Measurements from ENCODE around the gene GRK4.

DNA sequence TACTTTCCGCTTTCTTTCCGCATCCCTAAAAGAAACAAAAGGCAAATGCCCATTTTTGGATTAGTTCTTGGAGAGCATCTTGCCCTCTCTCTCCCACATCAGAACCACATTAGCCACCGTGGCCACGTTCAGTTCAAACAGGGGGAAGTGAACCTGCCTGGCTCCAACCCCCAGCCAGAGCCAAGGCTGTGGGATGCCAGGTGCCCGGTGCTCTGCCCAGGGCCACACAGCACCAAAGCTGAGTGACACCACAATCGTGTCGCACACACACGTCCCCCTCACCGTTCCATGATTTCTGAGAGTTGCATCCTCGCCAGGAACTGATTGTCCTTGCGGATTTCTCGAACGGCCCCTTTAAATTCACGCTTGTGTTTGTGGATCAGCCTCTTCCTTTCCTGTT is 24.5 kb upstream of the GRK4 start:
- TF ChIP-seq, protein P1, sequence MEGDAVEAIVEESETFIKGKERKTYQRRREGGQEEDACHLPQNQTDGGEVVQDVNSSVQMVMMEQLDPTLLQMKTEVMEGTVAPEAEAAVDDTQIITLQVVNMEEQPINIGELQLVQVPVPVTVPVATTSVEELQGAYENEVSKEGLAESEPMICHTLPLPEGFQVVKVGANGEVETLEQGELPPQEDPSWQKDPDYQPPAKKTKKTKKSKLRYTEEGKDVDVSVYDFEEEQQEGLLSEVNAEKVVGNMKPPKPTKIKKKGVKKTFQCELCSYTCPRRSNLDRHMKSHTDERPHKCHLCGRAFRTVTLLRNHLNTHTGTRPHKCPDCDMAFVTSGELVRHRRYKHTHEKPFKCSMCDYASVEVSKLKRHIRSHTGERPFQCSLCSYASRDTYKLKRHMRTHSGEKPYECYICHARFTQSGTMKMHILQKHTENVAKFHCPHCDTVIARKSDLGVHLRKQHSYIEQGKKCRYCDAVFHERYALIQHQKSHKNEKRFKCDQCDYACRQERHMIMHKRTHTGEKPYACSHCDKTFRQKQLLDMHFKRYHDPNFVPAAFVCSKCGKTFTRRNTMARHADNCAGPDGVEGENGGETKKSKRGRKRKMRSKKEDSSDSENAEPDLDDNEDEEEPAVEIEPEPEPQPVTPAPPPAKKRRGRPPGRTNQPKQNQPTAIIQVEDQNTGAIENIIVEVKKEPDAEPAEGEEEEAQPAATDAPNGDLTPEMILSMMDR (IDR thresholded peaks at IDR 0.05), result no peak
- TF ChIP-seq POLR2A (IDR thresholded peaks at IDR 0.05), result no peak

Data from heart left ventricle (tissue), 13 donors.